ENCODE data around the gene COL18A1.
A peak's percentile ranks its signal among the peaks of the same experiment; 100 is the strongest.
"Not testable (repeated sequence)": the region's sequence is repeated elsewhere in the genome, so short reads cannot be mapped to it uniquely, and the experiment has no call there.

Gene COL18A1

GRCh38 chr21:45429221-45430175 is 24.5 kb downstream of the COL18A1 start:
- no peak for DNase-seq

GRCh38 chr21:45430521-45431501 is 25.8 kb downstream of the COL18A1 start:
- peak; percentile 94 for DNase-seq

- no peak for DNase-seq
Measured at GRCh38 chr21:45431781-45432572, 27.0 kb downstream of the COL18A1 start.

- DNase-seq: no peak
Measured at GRCh38 chr21:45432575-45433255, 27.8 kb downstream of the COL18A1 start.

GRCh38 chr21:45433301-45433700 is 28.3 kb downstream of the COL18A1 start:
- no peak for DNase-seq

GRCh38 chr21:45433911-45434644 is 29.1 kb downstream of the COL18A1 start:
- no peak for DNase-seq

- DNase-seq: no peak
Measured at GRCh38 chr21:45434645-45435217, 29.8 kb downstream of the COL18A1 start.

- no peak for DNase-seq
Measured at GRCh38 chr21:45435405-45435981, 30.5 kb downstream of the COL18A1 start.

- no peak for DNase-seq
Measured at GRCh38 chr21:45436351-45437065, 31.5 kb downstream of the COL18A1 start.

GRCh38 chr21:45437844-45438243 is 32.9 kb downstream of the COL18A1 start:
- DNase-seq: not testable (repeated sequence)

- DNase-seq: no peak
Measured at GRCh38 chr21:45438391-45439145, 33.6 kb downstream of the COL18A1 start.

GRCh38 chr21:45439161-45439872 is 34.4 kb downstream of the COL18A1 start:
- peak; percentile 82 for DNase-seq

GRCh38 chr21:45439901-45440461 is 35.0 kb downstream of the COL18A1 start:
- DNase-seq: no peak

GRCh38 chr21:45440736-45441350 is 35.9 kb downstream of the COL18A1 start:
- DNase-seq: no peak

GRCh38 chr21:45441431-45442255 is 36.7 kb downstream of the COL18A1 start:
- DNase-seq: no peak

- DNase-seq: no peak
Measured at GRCh38 chr21:45442276-45442675, 37.3 kb downstream of the COL18A1 start.
